GM15510 (cell line): Measurements from ENCODE around the gene CD48.
A peak's percentile ranks its signal among the peaks of the same experiment; 100 is the strongest.

Experiments used
- POLR2A ChIP-seq: IDR thresholded peaks from 3 replicates; pipeline ENCODE4 v1.6.1; 2011; ENCODE audit warnings: borderline replicate concordance; ENCODE audit not compliant: insufficient read length; ENCODE audit errors: extremely low read depth

Gene CD48

DNA sequence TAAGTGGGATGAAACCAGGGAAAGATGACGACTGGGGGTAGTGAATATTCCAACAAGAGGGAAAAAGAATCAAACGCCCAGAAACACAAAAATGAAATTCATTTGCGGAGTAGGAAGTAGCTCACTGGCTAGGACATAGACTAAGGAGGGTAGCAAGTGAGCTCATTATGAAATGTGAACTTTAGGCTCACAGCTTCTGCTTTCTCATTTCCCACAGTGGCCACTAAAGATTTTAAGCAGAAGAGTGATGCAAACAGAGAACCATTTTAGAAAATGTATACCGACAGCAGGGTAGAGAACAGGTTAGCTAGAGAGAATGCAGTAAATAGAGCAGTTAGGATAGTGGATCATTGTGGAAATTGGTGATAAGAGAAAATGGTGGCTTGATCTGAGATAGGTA lies 3.5 kb downstream of the CD48 start:
- TF ChIP-seq POLR2A: peak; percentile 11

DNA sequence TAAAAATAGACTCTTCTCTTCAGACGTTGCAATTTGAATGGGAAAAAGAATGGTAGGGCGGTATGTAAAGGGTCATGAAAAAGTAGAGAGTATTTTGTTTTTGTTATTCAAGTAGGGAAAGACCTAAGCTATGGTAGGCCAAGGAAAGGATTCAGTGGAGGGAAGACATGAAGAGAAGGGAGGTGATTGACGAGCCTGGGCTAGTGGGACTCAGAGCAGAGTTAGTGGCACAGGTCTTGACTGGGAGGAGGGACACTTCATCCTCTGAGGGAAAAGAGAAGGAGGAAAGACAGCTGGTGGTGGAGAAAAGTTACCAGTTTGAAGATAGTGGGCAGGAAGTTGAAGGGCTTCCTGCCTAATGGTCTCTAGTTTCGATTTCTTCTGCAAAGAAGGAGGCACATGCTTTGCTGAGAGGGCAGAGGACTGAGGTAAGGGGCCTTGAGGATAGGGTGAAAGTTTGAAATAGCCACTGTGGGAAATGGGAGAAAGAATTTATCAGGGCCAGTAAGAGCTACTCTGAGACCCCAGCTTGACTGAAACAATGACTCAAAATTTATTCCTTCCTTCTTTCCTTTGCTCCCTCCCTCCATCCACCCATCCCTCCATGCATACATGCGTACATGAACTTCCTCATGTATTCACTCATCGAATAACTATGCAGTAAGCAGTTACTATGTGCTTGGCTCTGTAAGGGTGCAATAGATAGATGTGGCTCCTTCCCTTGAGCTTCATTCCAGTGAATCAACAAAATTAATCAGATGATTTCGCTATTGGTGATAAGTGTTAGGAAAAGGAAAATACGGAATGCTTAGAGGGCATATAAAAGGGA lies 4.2 kb downstream of the CD48 start:
- TF ChIP-seq POLR2A: peak; percentile 30

DNA sequence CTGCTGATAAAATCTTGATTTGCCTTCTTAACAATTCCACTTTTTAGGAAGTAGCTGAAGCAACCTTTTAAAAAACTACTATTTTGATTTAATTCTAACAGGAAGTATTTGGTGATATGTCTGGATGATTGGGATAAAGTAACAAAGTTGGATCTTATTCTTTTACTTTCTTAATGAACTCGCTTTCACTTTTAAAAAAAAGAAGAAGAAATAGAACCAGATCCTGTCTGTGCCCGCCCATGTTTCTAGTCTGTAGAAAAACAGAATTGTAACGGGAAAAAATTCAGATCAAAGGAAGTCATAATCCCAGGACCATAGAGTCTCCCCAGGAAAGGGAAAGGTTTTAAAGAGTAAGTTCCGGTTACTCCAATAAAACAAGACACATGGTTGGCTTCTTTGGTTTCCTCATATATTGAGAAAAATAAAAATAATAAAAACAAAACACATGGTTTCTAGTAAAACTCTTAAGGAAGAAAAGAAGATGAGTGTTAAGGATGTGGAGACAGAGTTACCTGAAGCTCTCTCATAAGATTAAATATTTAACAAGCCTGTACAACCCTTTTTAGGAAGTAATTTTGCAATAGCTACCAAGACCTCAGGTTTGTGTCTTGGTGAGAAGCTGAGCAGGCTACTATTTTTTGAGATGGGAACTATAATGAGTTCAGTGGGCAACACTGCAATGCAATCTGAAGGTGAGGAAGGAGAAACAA lies 4.9 kb downstream of the CD48 start:
- TF ChIP-seq POLR2A: no peak

DNA sequence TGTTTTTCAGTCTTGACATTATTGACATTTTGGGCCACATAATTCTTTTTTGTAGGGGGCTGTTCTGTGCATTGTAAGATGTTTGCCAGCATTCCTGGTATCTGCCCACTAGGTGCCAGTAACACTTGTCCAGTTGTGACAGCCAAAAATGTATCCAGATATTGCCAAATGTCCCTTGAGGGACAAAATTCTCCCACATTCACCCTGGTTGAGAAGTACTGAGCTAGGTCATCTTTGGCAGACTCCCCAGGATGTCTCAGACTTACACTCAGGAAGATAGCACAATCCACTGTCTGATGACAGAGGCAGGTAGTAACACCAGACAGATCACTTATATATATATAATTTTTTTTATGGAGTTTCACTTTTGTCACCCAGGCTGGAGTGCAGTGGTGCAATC lies 5.9 kb downstream of the CD48 start:
- TF ChIP-seq POLR2A: no peak

DNA sequence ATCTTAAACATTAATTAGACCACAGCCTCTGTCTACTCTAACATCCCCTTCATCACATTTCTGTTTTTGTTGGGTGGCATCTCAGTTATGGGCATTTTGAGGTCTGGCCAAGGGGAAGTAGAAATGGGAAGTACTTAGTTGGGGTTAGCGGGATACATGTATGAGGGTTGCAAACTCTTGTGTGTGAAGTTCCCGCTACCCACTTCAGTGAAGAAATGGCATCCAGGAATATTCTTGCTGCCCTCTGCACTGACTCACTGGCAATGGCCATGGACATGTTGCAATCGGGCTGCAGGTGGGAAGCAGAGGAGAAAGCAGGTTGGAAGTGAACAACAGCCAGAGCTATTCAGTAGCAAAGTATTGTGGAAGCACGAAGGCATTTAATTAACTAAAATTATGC lies 7.4 kb downstream of the CD48 start:
- no peak for TF ChIP-seq POLR2A

DNA sequence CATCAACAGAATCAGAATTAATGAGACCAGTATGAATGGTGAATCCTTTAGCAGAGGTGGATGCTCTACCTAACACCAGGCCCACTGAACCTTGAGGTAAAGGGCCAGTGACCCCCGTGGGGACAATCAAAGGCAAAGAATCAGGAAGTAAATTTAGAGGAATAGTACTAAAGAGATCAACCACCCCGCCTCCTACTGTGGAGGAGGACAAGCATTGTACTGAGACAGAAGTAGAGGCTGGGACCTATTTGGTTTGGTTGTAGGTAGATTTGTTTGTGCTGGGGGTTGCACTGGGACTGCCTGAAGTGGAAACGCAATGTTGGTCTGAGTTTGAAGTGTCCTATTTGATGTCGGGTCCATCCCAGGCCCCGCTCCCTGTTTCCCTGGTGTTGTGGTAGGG lies 9.5 kb downstream of the CD48 start:
- peak; percentile 27 for TF ChIP-seq POLR2A

DNA sequence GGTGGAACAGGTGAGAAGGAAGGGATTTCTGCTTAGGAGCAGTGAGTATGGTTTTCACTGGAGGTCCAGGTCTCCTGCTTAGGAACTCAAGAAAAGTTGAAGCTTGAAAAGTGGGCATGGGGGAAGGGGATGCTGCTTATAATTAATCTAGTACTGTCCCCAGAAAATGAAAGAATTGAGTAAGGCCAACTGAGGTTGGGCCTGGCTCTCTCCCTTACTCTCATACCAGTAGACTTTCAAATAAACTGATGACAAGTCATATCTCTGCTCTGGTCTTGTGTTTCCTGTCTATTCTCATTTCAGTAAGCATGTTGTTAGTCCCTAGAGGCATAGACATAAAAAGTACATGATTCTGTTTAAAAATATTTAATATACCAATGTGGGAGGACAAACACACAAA lies 26.4 kb downstream of the CD48 start:
- no peak for TF ChIP-seq POLR2A

DNA sequence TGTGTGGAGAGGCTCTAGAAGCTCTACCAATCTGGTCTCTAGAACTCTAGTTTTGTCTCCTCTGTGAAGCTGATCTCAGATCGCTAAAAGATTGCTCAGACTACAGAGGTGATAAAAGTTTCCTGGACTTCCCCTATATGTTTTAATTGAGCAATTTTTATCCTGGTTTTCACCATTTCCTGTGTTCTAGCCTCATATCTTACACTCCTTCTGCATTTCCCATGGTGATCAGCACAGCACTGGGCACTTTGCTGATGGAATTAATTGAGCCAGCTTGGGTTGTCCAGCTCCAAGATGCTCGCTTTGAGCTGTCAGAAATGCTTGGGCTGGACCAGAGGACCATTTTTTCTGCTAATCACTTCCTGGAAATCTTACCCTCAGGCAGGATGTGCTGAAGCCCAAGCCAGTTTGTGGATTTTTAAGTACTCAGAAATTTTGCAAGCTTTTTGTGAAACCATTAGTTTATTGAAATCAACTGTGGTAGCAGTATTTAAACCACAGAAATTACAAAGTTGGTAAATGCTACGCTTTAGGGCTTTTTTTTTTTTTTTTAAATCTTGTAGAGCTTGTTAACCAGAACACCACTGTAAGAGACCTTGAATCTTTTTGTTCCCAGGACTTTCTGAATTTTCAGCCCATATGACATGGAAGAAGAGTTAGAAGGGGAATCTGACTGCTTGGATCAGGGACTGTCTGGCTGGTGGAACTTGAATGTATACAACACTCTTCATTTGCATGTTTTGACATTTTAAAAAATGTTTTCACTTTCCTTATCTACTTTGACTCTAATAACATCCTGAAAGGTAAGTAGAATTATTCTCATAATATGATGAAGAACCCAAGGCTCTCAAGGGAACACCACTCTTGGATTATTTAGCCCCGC lies 28.4 kb downstream of the CD48 start:
- TF ChIP-seq POLR2A: no peak

DNA sequence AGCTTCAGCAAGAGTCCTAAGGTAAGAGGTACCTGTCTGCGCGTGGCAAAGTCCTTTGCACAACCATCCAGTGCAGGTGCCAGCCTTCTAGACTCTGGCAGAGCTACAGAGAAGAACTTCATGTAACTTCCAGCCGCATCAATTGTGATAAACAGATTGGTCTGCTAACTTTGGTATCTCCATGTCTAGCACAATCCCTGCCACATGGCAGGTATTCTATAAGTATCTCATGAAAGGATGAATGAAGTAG lies 29.8 kb downstream of the CD48 start:
- TF ChIP-seq POLR2A: no peak

DNA sequence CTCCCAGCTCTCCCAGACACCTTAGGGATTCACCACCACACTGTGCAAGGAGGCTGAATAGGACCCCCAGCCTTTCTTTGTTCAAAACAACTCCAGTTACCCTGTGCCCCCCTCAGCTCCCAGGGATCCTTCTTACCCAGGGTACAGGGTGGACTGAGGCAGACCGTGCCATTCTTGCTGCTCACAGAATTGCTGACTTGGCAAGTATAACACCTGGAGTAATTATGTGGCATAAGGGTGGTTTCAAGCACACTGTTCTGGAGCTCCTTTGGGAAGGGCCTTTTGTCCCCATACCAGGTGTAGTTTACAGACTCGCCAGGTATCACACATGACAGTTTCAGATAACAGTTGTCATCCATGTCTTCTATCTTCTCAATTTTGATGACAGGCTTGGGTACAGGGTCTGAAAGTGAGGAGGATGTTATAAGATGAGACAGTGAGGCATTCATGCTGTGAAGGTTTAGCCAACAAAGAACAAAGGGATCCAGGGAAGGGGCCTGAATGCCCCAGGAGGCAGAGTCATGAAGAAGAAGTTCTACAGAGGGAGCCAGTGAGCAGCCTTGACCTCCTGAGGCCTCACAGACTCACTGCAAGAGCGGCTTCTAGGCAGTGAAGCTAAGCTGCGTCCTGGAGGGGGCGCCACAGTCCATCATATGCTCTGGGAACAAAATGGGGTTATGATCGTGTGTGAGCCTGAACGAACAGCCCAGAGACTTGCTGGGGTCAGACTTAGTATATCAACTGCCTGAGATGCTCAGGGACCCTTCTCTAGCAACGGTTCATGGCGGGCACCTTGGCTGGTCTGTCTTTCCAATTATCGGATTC lies 30.3 kb downstream of the CD48 start:
- TF ChIP-seq POLR2A: peak; percentile 39

DNA sequence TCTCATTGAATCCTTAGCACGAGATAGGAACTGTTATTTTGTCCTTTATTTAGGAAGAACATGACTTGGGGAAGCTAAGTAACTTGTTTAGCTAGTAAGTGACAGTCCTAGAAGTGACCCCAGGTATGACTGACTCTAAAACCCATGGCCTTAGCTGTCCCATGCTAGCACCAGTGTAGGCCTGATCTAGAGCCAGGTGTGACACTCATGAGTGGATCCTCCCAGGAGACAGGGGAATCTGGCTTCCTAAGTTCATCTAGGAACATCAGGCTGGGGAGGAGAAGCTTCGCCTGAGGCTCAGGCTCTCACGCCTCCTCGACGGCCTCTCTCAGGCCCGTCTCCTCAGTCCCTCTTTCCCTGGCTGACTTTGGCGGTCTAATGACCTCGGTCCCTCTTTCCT lies 31.2 kb downstream of the CD48 start:
- peak; percentile 43 for TF ChIP-seq POLR2A

DNA sequence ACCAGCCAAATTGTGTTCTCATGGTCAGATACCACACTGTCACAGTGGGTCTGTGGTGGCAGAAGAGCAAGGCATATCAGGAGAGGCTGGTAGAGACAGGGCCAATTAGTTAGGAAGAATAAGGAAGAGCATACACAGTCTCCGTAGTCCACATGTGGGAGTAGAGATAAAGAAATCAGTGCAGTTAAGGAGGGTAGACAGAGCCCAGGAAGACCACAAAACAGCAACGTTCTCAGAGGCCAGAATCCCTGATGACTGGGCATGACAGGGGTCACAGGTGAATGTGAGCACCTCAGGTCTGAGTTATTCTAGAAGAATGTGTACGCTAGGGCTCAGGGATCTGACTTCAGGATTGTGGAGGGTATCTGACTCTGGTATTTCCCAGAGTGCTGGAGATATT lies 31.7 kb downstream of the CD48 start:
- TF ChIP-seq POLR2A: no peak

DNA sequence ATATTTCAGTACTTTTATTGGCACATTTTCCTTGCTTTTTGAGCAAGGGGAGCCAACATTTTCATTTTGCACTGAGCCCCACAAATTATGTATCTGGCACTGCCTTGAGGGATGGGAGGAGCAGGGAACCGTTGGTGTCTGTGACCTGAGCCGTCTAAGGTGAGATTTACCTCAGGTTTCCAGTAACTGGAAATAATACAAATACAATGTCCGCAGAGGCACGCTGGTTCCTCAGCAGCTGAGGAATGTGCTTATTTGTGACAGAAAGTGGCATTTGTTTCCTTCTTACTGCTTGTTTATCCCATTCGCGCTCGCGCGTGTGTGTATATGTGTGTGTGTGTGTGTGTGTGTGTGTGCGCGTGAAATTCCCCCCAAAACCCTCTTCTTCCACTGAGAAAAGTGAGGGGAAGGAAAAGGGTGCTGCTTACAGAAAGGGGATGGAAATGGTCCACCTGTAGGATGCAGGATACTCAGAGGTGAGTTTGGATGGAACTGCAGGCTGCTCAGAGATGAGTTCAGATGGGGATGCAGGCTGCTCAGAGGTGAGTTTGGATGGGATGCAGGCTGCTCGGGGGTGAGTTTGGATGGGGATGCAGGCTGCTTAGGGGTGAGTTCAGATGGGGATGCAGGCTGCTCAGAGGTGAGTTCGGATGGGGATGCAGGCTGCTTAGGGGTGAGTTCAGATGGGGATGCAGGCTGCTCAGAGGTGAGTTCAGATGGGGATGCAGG lies 34.6 kb downstream of the CD48 start:
- no peak for TF ChIP-seq POLR2A

DNA sequence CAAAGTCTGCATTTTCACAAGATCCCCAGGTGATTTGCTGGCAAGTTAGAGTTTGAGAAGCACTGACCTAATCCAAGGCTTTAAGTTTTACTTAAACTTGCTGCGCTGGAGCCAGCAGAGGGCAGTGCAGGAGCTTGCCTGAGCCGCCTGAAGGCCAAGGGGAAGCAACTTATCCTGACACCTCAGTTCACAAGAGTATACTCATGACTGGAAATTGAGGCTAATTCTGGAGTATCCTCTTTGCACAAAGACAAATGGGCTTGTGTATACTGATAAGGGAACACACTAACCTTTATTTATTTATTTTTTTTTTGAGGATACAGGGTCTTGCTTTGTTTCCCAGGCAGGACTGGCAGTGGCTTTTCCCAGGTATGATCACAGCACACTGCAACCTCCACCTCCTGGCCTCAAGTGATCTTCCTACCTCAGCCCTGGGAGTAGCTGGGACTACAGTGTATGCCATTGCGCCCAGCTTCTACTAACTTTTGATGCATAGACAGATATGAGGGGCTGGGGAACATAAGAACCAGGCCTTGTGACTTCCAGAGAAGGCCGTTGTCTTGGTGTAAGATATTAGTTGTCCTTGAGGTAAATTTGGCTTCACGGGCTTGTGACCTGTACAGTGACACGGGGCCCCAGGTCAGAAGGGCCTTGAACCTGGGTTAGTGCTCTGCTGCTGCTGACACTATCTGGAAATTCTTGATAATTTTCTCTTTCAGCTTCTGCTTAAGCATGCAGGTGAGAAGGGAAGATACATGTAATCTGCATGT lies 35.8 kb downstream of the CD48 start:
- peak; percentile 25 for TF ChIP-seq POLR2A

DNA sequence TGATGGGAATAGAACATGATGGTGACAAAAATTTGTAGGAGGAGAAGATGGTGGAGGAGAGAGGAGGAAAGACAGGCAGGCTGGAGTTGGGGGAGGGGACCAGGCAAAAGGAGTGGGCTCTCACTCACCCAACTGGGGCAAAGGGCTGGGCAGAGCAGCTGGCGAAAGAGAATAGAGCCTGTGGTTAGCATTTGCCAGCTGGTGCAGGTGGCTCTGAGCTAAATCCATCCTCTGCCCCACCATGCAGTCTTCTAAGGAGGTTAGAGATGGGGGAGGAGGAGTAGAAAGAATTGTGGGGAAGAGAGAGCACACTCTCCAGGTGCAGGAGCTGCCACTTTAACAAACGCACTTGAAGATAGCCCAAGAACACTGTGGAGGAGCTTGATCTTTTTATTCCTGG lies 37.2 kb downstream of the CD48 start:
- no peak for TF ChIP-seq POLR2A
